Astrocyte (in vitro differentiated cells and primary cell): ENCODE data around the gene RAB30. TPM values are rescaled to one million over a fixed set of nuclear protein-coding genes. Genes with fewer than 3 reads are reported as not detected.

ENCODE experiments used
- DNase-seq: peaks from one replicate; pipeline ENCODE4 v3.0.0-alpha.2; 2010; ENCODE audit warnings: low read depth
- FAIRE-seq: peaks from 2 replicates; lab custom pipeline; 2011; peaks lifted over from hg19 to GRCh38; lab: Jason Lieb, UNC
- H2AFZ ChIP-seq: 2 replicates; pipeline ENCODE4 v1.6.0; 2012; ENCODE audit warnings: low read depth, low read length, inconsistent platforms
- H3K27ac ChIP-seq: 2 replicates; pipeline ENCODE4 v1.5.1; 2011; ENCODE audit warnings: low read depth, low read length, inconsistent platforms
- H3K27me3 ChIP-seq: 2 replicates; pipeline ENCODE4 v1.6.0; 2011; ENCODE audit warnings: low read length, inconsistent platforms; ENCODE audit not compliant: insufficient read depth
- H3K36me3 ChIP-seq: 2 replicates; pipeline ENCODE4 v1.5.1; 2011; ENCODE audit warnings: low read length, inconsistent platforms; ENCODE audit not compliant: insufficient read depth
- H3K4me1 ChIP-seq: 2 replicates; pipeline ENCODE4 v1.5.1; 2011; ENCODE audit warnings: low read length, inconsistent platforms; ENCODE audit not compliant: insufficient read depth
- H3K4me2 ChIP-seq: 2 replicates; pipeline ENCODE4 v1.6.0; 2012; ENCODE audit warnings: low read length, inconsistent platforms
- H3K4me3 ChIP-seq: 2 replicates; pipeline ENCODE4 v1.5.1; 2011; ENCODE audit warnings: low read depth, mild to moderate bottlenecking, low read length, inconsistent platforms; ENCODE audit not compliant: insufficient read depth
- H3K79me2 ChIP-seq: 2 replicates; pipeline ENCODE4 v1.6.0; 2012; ENCODE audit warnings: mild to moderate bottlenecking, low read length, inconsistent platforms; ENCODE audit not compliant: insufficient read depth
- H3K9ac ChIP-seq: 2 replicates; pipeline ENCODE4 v1.6.0; 2012; ENCODE audit warnings: mild to moderate bottlenecking, low read length, inconsistent platforms
- H3K9me3 ChIP-seq: 2 replicates; pipeline ENCODE4 v1.5.1; 2012; ENCODE audit warnings: low read depth, mild to moderate bottlenecking, low read length, inconsistent platforms; ENCODE audit not compliant: insufficient read depth
- H4K20me1 ChIP-seq: 2 replicates; pipeline ENCODE4 v1.6.0; 2012; ENCODE audit warnings: low read length, inconsistent platforms; ENCODE audit not compliant: insufficient read depth
- H3K27ac Mint-ChIP-seq: one replicate; pipeline ENCODE4 v1.8.0; 2021; ENCODE audit warnings: mild to moderate bottlenecking, mixed read lengths; ENCODE audit not compliant: unreplicated experiment
- H3K27me3 Mint-ChIP-seq: one replicate; pipeline ENCODE4 v1.8.0; 2021; ENCODE audit warnings: low read depth, mixed read lengths; ENCODE audit not compliant: unreplicated experiment
- H3K36me3 Mint-ChIP-seq: one replicate; pipeline ENCODE4 v1.8.0; 2021; ENCODE audit warnings: low read depth, mixed read lengths; ENCODE audit not compliant: unreplicated experiment
- H3K4me1 Mint-ChIP-seq: one replicate; pipeline ENCODE4 v1.8.0; 2021; ENCODE audit warnings: low read depth, mixed read lengths; ENCODE audit not compliant: unreplicated experiment
- H3K4me3 Mint-ChIP-seq: one replicate; pipeline ENCODE4 v1.8.0; 2021; ENCODE audit warnings: mild to moderate bottlenecking, moderate library complexity, mixed read lengths; ENCODE audit not compliant: unreplicated experiment
- H3K9me3 Mint-ChIP-seq: one replicate; pipeline ENCODE4 v1.8.0; 2021; ENCODE audit warnings: mild to moderate bottlenecking, mixed read lengths; ENCODE audit not compliant: unreplicated experiment
- EZH2 ChIP-seq: IDR thresholded peaks from 2 replicates; pipeline ENCODE4 v1.6.1; 2012; ENCODE audit warnings: mild to moderate bottlenecking, low read length, inconsistent platforms; ENCODE audit not compliant: insufficient read depth
- total RNA-seq: library from RNA; stranded (reverse); gene quantifications from 2 replicates; pipeline ENCODE4 v1.2.1, GENCODE V29; 2021
- TF ChIP-seq, protein P1 (sequence below): IDR thresholded peaks from 2 replicates; pipeline ENCODE4 v1.5.1; 2011; ENCODE audit warnings: low read depth, mild to moderate bottlenecking, inconsistent platforms, low read length, moderate library complexity; ENCODE audit not compliant: insufficient read depth

RAB30 gene
- total RNA-seq, 1 donor from 2014 or later = 40.0 TPM

DNA sequence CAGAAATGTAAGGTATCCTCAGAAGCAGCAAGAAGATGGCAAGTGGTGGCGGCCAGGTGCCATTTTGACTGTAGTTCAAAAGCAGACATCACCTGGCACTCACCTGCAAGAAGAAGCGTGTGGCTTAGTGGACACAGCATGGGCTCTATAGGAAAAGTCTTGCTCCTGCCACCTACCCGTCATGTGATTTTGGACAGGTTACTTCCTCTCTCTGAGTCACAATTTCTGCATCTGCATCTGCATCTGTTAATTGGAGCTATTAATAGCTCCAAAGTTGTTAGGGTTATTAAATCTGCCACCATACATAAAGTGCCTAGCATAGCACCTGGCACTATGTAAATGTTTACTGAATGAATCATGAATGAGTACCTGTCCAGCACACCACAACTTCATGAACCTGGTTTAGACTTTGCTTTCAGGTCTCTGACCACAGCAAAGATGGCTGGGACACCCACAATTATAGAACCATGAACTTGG is 16.8 kb downstream of the RAB30 start:
- Histone ChIP-seq H4K20me1 (peaks cover 17% of the 10 kb centered on the region), H3K9ac (no peak overlapping the region), H3K36me3 (no peaks in the 10 kb centered on the region), H3K4me3 (no peak overlapping the region), H3K9me3 (no peaks in the 10 kb centered on the region), H3K27ac (no peak overlapping the region), H3K4me2 (no peak overlapping the region), H3K27me3 (no peaks in the 10 kb centered on the region), H2AFZ (no peak overlapping the region), H3K79me2 (peaks cover 69% of the 10 kb centered on the region), H3K4me1 (peaks cover 21% of the 10 kb centered on the region)
- no peaks in the 10 kb centered on the region for H3K27me3 Mint-ChIP-seq
- FAIRE-seq (no peak), DNase-seq (no peak)
- no peak overlapping the region for H3K4me3 Mint-ChIP-seq
- H3K36me3 Mint-ChIP-seq = peaks cover 7% of the 10 kb centered on the region
- TF ChIP-seq, protein P1, sequence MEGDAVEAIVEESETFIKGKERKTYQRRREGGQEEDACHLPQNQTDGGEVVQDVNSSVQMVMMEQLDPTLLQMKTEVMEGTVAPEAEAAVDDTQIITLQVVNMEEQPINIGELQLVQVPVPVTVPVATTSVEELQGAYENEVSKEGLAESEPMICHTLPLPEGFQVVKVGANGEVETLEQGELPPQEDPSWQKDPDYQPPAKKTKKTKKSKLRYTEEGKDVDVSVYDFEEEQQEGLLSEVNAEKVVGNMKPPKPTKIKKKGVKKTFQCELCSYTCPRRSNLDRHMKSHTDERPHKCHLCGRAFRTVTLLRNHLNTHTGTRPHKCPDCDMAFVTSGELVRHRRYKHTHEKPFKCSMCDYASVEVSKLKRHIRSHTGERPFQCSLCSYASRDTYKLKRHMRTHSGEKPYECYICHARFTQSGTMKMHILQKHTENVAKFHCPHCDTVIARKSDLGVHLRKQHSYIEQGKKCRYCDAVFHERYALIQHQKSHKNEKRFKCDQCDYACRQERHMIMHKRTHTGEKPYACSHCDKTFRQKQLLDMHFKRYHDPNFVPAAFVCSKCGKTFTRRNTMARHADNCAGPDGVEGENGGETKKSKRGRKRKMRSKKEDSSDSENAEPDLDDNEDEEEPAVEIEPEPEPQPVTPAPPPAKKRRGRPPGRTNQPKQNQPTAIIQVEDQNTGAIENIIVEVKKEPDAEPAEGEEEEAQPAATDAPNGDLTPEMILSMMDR = no peak
- no peak for TF ChIP-seq EZH2
- H3K9me3 Mint-ChIP-seq = no peaks in the 10 kb centered on the region
- H3K27ac Mint-ChIP-seq = no peak overlapping the region
- peaks cover 16% of the 10 kb centered on the region for H3K4me1 Mint-ChIP-seq

DNA sequence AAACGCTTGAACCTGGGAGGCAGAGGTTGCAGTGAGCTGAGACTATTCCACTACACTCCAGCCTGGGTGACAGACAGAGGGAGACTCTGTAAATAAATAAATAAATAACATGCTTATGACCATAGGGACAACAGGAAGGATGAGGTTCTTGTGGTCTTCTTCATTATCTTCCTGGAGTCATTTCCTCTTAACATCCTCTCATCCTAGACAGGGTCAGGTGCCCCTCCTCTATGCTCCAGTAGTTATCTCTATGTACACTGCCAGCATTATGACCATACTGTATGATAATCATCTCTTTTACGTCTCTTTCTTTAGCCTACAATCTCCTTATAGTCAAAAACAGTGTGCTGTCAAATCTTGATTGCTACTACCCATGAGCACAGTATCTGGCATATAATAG is 17.7 kb downstream of the RAB30 start:
- H3K27ac ChIP-seq = no peak overlapping the region
- H3K79me2 ChIP-seq = peaks cover 63% of the 10 kb centered on the region
- H3K4me3 Mint-ChIP-seq = no peak overlapping the region

More for the DNA sequence above, 17.7 kb downstream of the RAB30 start:
- no peaks in the 10 kb centered on the region for H3K9me3 ChIP-seq
- H2AFZ ChIP-seq = no peak overlapping the region
- H4K20me1 ChIP-seq = peaks cover 10% of the 10 kb centered on the region
- no peak for DNase-seq
- H3K4me2 ChIP-seq = no peak overlapping the region
- H3K36me3 ChIP-seq = no peaks in the 10 kb centered on the region
- no peak for TF ChIP-seq EZH2
- TF ChIP-seq, protein P1 = no peak
- Mint-ChIP-seq H3K36me3 (peaks cover 3% of the 10 kb centered on the region), H3K27ac (no peak overlapping the region), H3K9me3 (no peaks in the 10 kb centered on the region), H3K4me1 (peaks cover 16% of the 10 kb centered on the region), H3K27me3 (no peaks in the 10 kb centered on the region)
- H3K9ac ChIP-seq = no peak overlapping the region
- no peak overlapping the region for H3K4me3 ChIP-seq
- H3K4me1 ChIP-seq = peaks cover 21% of the 10 kb centered on the region
- no peaks in the 10 kb centered on the region for H3K27me3 ChIP-seq
- no peak for FAIRE-seq
